SK-N-SH (cell line): ENCODE data around the gene GYS2. TPM values are rescaled to one million over a fixed set of nuclear protein-coding genes. Genes with fewer than 3 reads are reported as not detected.

Source experiments
- CTCF ChIA-PET: fragments of 300-600, 350-600 bp; formaldehyde crosslinking; extraction: SDS; loops from one replicate; lab custom pipeline; 2021; lab: Yijun Ruan, JAX
- POLR2A ChIA-PET: fragments of 350-600 bp; sonication (Branson Sonifier 250); formaldehyde crosslinking; extraction: SDS; loops from one replicate; lab custom pipeline; 2020; ENCODE audit warnings: antibody characterized with exemption, inconsistent platforms; lab: Yijun Ruan, JAX
- DNase-seq: peaks from one replicate; pipeline ENCODE4 v3.0.0; 2012
- H2AFZ ChIP-seq: fragments of 200-600 bp; sonication (generic); 2 replicates; pipeline ENCODE4 v1.8.1; 2016; ENCODE audit warnings: antibody characterized with exemption, mild to moderate bottlenecking, low read depth
- H3F3A ChIP-seq: fragments of 200-600 bp; sonication (generic); replicated peaks from 2 replicates; pipeline ENCODE3; 2016; ENCODE audit warnings: antibody characterized with exemption, mild to moderate bottlenecking; ENCODE audit not compliant: insufficient read depth
- H3K27ac ChIP-seq, 2 experiments: fragments of 200-500 bp in 1 of 2; fragments of 200-600 bp in 1 of 2; sonication (Bioruptor generic) in 1 of 2; sonication (generic), shearing (Covaris generic) in 1 of 2; 2 replicates each; pipeline versions ENCODE4 v1.5.1 to v1.6.1; 2014 to 2016; ENCODE audit warnings: low read depth in 2 of 2, inconsistent platforms in 1 of 2, low read length in 1 of 2, mild to moderate bottlenecking in 1 of 2, mixed read lengths in 1 of 2
- H3K27me3 ChIP-seq: fragments of 200-600 bp; sonication (generic), shearing (Covaris generic); 2 replicates; pipeline ENCODE4 v1.6.1; 2016; ENCODE audit warnings: mixed run types; ENCODE audit not compliant: insufficient read depth
- H3K36me3 ChIP-seq, 2 experiments: fragments of 200-500 bp in 1 of 2; fragments of 200-600 bp in 1 of 2; sonication (Bioruptor generic) in 1 of 2; sonication (generic) in 1 of 2; replicated peaks in 1 of 2; 2 replicates each; pipeline versions ENCODE3 to v1.5.1; 2014 to 2016; ENCODE audit warnings: low read length in 1 of 2, mild to moderate bottlenecking in 1 of 2; ENCODE audit not compliant: insufficient read depth in 2 of 2, control insufficient read depth in 1 of 2
- H3K4me1 ChIP-seq, 2 experiments: fragments of 200-500 bp in 1 of 2; fragments of 200-600 bp in 1 of 2; sonication (Bioruptor generic) in 1 of 2; sonication (generic), shearing (Covaris generic) in 1 of 2; 2 replicates each; pipeline versions ENCODE4 v1.5.1 to v1.6.1; 2014 to 2016; ENCODE audit warnings: low read depth in 1 of 2, low read length in 1 of 2, mixed run types in 1 of 2; ENCODE audit not compliant: insufficient read depth in 2 of 2, control insufficient read depth in 1 of 2
- H3K4me2 ChIP-seq: fragments of 200-600 bp; sonication (generic), shearing (Covaris generic); 2 replicates; pipeline ENCODE4 v1.6.1; 2017; ENCODE audit warnings: mixed run types
- H3K4me3 ChIP-seq, 2 experiments: fragments of 200-500 bp in 1 of 2; fragments of 200-600 bp in 1 of 2; sonication (Bioruptor generic) in 1 of 2; sonication (generic), shearing (Covaris generic) in 1 of 2; 2 replicates each; pipeline versions ENCODE4 v1.5.1 to v1.8.1; 2014 to 2016; ENCODE audit warnings: low read depth in 2 of 2, inconsistent platforms in 1 of 2, low read length in 1 of 2, mild to moderate bottlenecking in 1 of 2, mixed read lengths in 1 of 2, moderate library complexity in 1 of 2
- H3K79me2 ChIP-seq: fragments of 200-600 bp; sonication (generic); 2 replicates; pipeline ENCODE4 v1.8.1; 2017; ENCODE audit warnings: mild to moderate bottlenecking; ENCODE audit not compliant: insufficient read depth
- H3K9ac ChIP-seq: fragments of 200-600 bp; sonication (generic); 2 replicates; pipeline ENCODE4 v1.6.1; 2017; ENCODE audit warnings: mixed run types
- H3K9me2 ChIP-seq: fragments of 200-600 bp; sonication (generic); 2 replicates; pipeline ENCODE4 v1.6.1; 2017; ENCODE audit warnings: mixed run types
- H3K9me3 ChIP-seq: fragments of 200-600 bp; sonication (generic); 2 replicates; pipeline ENCODE4 v1.6.1; 2017; ENCODE audit warnings: mixed run types, mild to moderate bottlenecking, moderate library complexity
- H4K20me1 ChIP-seq: fragments of 200-600 bp; sonication (generic); 2 replicates; pipeline ENCODE4 v1.6.1; 2017; ENCODE audit warnings: mild to moderate bottlenecking, mixed run types; ENCODE audit not compliant: insufficient read depth
- CHD2 ChIP-seq: fragments of 150-350 bp; IDR thresholded peaks from 2 replicates; pipeline ENCODE4 v1.6.1; 2018; ENCODE audit warnings: low read length; ENCODE audit not compliant: partially characterized antibody
- EZH2phosphoT487 ChIP-seq: fragments of 200-600 bp; sonication (generic); IDR thresholded peaks from 2 replicates; pipeline ENCODE4 v1.6.1; 2017; ENCODE audit warnings: low read depth, mixed run types, mild to moderate bottlenecking, antibody characterized with exemption, moderate library complexity, borderline replicate concordance
- FOXJ3 ChIP-seq: sonication (generic); formaldehyde crosslinking; IDR thresholded peaks from 2 replicates; pipeline ENCODE4 v1.5.1; 2020; ENCODE audit warnings: mild to moderate bottlenecking, missing genetic modification reagents
- FOXM1 ChIP-seq: IDR thresholded peaks from 2 replicates; pipeline ENCODE4 v1.4.0; 2012; ENCODE audit warnings: low read depth, mild to moderate bottlenecking
- GABPA ChIP-seq: IDR thresholded peaks from 2 replicates; pipeline ENCODE4 v1.4.0; 2012; ENCODE audit warnings: low read depth, mild to moderate bottlenecking
- GATA2 ChIP-seq: sonication (generic); formaldehyde crosslinking; IDR thresholded peaks from 2 replicates; pipeline ENCODE4 v1.5.0; 2020; ENCODE audit warnings: mild to moderate bottlenecking, missing genetic modification reagents
- JUND ChIP-seq: IDR thresholded peaks from 2 replicates; pipeline ENCODE4 v1.4.0; 2012
- MXI1 ChIP-seq: IDR thresholded peaks from 2 replicates; pipeline ENCODE4 v1.6.1; 2012; ENCODE audit warnings: mild to moderate bottlenecking, low read depth, low read length, improper control_type of control experiment
- NFIC ChIP-seq: IDR thresholded peaks from 2 replicates; pipeline ENCODE4 v1.4.0; 2012; ENCODE audit warnings: borderline replicate concordance
- RXRA ChIP-seq: IDR thresholded peaks from 2 replicates; pipeline ENCODE4 v1.4.0; 2012; ENCODE audit warnings: low read depth, mild to moderate bottlenecking, borderline replicate concordance
- TAF1 ChIP-seq: IDR thresholded peaks from 2 replicates; pipeline ENCODE4 v1.6.1; 2012; ENCODE audit warnings: low read depth, mild to moderate bottlenecking, low read length, moderate library complexity, borderline replicate concordance
- TCF12 ChIP-seq: IDR thresholded peaks from 2 replicates; pipeline ENCODE4 v1.4.0; 2012
- TEAD4 ChIP-seq: IDR thresholded peaks from 2 replicates; pipeline ENCODE4 v1.4.0; 2012; ENCODE audit warnings: mild to moderate bottlenecking, borderline replicate concordance; ENCODE audit not compliant: insufficient read depth
- WGBS: methylation state at CpG from one replicate; pipeline ENCODE4 v1.1.6; 2017; ENCODE audit warnings: low lambda C conversion rate; 5-methylcytosine and 5-hydroxymethylcytosine counted together
- polyA plus RNA-seq, 3 experiments: library from polyadenylated mRNA; depleted of rRNA; stranded (reverse); fragments of >200 nt; gene quantifications; 2 replicates each; pipeline ENCODE4 v1.2.3, GENCODE V29; 2012
- TF ChIP-seq, protein P1 (sequence below): IDR thresholded peaks from 2 replicates; pipeline ENCODE4 v1.4.0; 2012; ENCODE audit warnings: low read depth, borderline replicate concordance
- TF ChIP-seq, protein P2 (sequence below): fragments of 150-350 bp; IDR thresholded peaks from 2 replicates; pipeline ENCODE4 v1.6.1; 2017; ENCODE audit warnings: antibody characterized with exemption, low read length, low read depth, borderline replicate concordance
- TF ChIP-seq, protein P3 (sequence below): IDR thresholded peaks from 2 replicates; pipeline ENCODE4 v1.4.0; 2012; ENCODE audit warnings: low read depth
- TF ChIP-seq, protein P4 (sequence below): IDR thresholded peaks from 2 replicates; pipeline ENCODE4 v1.4.0; 2012; ENCODE audit warnings: low read depth, borderline replicate concordance

GYS2 gene
- polyA plus RNA-seq, 1 of the 3 experiments (the other 2 are of a cell fraction): not detected

DNA sequence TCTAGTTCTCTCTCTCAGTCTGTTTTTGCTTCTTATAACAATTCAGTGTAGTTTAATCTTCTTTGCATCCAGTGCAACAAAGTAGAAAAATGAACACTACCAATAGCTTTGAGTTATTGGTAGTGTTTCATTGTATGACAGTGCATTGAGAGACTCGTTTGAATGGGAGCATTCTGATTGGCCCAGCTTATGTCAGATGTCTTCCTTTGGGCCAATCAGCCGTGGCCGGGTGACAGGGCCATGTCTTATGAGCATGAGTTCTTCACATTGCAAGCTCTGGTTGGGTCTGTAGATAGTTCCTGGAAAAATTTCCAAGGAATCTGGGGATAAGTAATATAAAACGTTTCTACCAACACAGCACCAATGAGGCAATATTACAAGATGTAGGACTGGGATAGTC is 36.5 kb downstream of the GYS2 start:
- Histone ChIP-seq H3K79me2 (no peaks in the 10 kb centered on the region), H3K9ac (no peak overlapping the region), H3K4me3 (no peak overlapping the region), H3K4me1 (no peaks in the 10 kb centered on the region), H4K20me1 (no peaks in the 10 kb centered on the region), H3K9me2 (no peaks in the 10 kb centered on the region), H3K9me3 (no peaks in the 10 kb centered on the region), H3K36me3 (no peaks in the 10 kb centered on the region), H3K4me2 (no peak overlapping the region), H3K27ac (no peak overlapping the region)
- POLR2A ChIA-PET: no interaction called here
- no peak for DNase-seq
- TF ChIP-seq FOXM1 (no peak), TCF12 (no peak), EZH2phosphoT487 (no peak), FOXJ3 (CRISPR knock-in tag) (no peak), TAF1 (no peak), MXI1 (no peak), GABPA (no peak), RXRA (no peak), TEAD4 (no peak), NFIC (no peak), CHD2 (no peak), JUND (no peak), GATA2 (CRISPR knock-in tag) (no peak)
- TF ChIP-seq, protein P1, sequence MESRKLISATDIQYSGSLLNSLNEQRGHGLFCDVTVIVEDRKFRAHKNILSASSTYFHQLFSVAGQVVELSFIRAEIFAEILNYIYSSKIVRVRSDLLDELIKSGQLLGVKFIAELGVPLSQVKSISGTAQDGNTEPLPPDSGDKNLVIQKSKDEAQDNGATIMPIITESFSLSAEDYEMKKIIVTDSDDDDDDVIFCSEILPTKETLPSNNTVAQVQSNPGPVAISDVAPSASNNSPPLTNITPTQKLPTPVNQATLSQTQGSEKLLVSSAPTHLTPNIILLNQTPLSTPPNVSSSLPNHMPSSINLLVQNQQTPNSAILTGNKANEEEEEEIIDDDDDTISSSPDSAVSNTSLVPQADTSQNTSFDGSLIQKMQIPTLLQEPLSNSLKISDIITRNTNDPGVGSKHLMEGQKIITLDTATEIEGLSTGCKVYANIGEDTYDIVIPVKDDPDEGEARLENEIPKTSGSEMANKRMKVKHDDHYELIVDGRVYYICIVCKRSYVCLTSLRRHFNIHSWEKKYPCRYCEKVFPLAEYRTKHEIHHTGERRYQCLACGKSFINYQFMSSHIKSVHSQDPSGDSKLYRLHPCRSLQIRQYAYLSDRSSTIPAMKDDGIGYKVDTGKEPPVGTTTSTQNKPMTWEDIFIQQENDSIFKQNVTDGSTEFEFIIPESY: no peak
- TF ChIP-seq, protein P2, sequence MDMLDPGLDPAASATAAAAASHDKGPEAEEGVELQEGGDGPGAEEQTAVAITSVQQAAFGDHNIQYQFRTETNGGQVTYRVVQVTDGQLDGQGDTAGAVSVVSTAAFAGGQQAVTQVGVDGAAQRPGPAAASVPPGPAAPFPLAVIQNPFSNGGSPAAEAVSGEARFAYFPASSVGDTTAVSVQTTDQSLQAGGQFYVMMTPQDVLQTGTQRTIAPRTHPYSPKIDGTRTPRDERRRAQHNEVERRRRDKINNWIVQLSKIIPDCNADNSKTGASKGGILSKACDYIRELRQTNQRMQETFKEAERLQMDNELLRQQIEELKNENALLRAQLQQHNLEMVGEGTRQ: no peak
- TF ChIP-seq, protein P3, sequence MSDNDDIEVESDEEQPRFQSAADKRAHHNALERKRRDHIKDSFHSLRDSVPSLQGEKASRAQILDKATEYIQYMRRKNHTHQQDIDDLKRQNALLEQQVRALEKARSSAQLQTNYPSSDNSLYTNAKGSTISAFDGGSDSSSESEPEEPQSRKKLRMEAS: no peak
- TF ChIP-seq, protein P4, sequence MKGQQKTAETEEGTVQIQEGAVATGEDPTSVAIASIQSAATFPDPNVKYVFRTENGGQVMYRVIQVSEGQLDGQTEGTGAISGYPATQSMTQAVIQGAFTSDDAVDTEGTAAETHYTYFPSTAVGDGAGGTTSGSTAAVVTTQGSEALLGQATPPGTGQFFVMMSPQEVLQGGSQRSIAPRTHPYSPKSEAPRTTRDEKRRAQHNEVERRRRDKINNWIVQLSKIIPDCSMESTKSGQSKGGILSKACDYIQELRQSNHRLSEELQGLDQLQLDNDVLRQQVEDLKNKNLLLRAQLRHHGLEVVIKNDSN: no peak
- TF ChIP-seq, all 33 proteins: peak for 0
- no peak overlapping the region for H2AFZ ChIP-seq
- CTCF ChIA-PET: interaction anchor here (0.8 kb wide), 1 partner anchor 112 kb away, joined by 3 read pairs; no protein-coding TSS in a partner anchor
- 20% methylated on average over 4 of the region's 4 CpGs for WGBS
- no peaks in the 10 kb centered on the region for H3F3A ChIP-seq
- H3K27me3 ChIP-seq: peaks cover 4% of the 10 kb centered on the region; the same call in 1 of the 2 replicates
